PC-9 (cell line): ENCODE measurements around the gene PSMD6.

Source experiments
- CTCF ChIP-seq: fragments of 200-600 bp; sonication (generic); conservative IDR thresholded peaks from 2 replicates; pipeline ENCODE4 v1.6.1; 2017; ENCODE audit warnings: mixed run types, antibody characterized with exemption, mild to moderate bottlenecking, moderate library complexity
- EZH2 ChIP-seq: fragments of 200-600 bp; sonication (generic); IDR thresholded peaks from 2 replicates; pipeline ENCODE4 v1.8.0; 2017; ENCODE audit warnings: antibody characterized with exemption, low read depth

GRCh38 chr3:64019271-64019670 lies 4.0 kb downstream of the PSMD6 start:
- TF ChIP-seq CTCF: no peak
- no peak for TF ChIP-seq EZH2
